Lung (tissue), 12 donors: ENCODE measurements around the gene KIF18B. TPM values are rescaled to one million over a fixed set of nuclear protein-coding genes. Genes with fewer than 3 reads are reported as not detected.

ENCODE experiments used
- ATAC-seq: fragments of 200-7000 bp; cut with Tn5 transposase; one replicate; pipeline ENCODE4 v1.9.1; 2020; ENCODE audit warnings: moderate number of reproducible peaks; ENCODE audit not compliant: insufficient read depth, low FRiP score
- DNase-seq, 3 donors: peaks; one replicate each; pipeline ENCODE4 v3.0.0-alpha.2; 2013 to 2017
- H3K27ac ChIP-seq, 2 donors: one replicate each; pipeline ENCODE4 v1.5.1; 2013; ENCODE audit warnings: mild to moderate bottlenecking in 2 of 2, moderate library complexity in 2 of 2, control low read depth in 1 of 2, inconsistent platforms in 1 of 2, low read depth in 1 of 2, low read length in 1 of 2
- H3K27me3 ChIP-seq, 3 donors: one replicate each; pipeline ENCODE4 v1.5.1; 2013; ENCODE audit warnings: low read length in 2 of 3; ENCODE audit not compliant: control insufficient read depth in 3 of 3, insufficient read depth in 3 of 3
- H3K36me3 ChIP-seq, 4 donors: one replicate each; pipeline ENCODE4 v1.5.1; 2013; ENCODE audit warnings: low read length in 4 of 4, mild to moderate bottlenecking in 1 of 4, moderate library complexity in 1 of 4; ENCODE audit not compliant: control insufficient read depth in 4 of 4, insufficient read depth in 4 of 4
- H3K4me1 ChIP-seq, 5 donors: one replicate each; pipeline ENCODE4 v1.5.1; 2013; ENCODE audit warnings: low read length in 5 of 5, mild to moderate bottlenecking in 2 of 5, moderate library complexity in 1 of 5; ENCODE audit not compliant: control insufficient read depth in 5 of 5, insufficient read depth in 5 of 5
- H3K4me3 ChIP-seq: one replicate; pipeline ENCODE4 v1.5.1; 2013; ENCODE audit warnings: mild to moderate bottlenecking, control low read depth, moderate library complexity
- H3K9ac ChIP-seq, 2 donors: one replicate each; pipeline ENCODE4 v1.5.1; 2013; ENCODE audit warnings: low read length in 2 of 2, control low read depth in 1 of 2; ENCODE audit not compliant: insufficient read depth in 1 of 2
- H3K9me3 ChIP-seq, 4 donors: one replicate each; pipeline ENCODE4 v1.5.1; 2013; ENCODE audit warnings: low read length in 3 of 4, mild to moderate bottlenecking in 1 of 4, moderate library complexity in 1 of 4; ENCODE audit not compliant: control insufficient read depth in 4 of 4, insufficient read depth in 3 of 4
- WGBS, 2 donors: extraction: QIAGEN DNeasy Blood & Tissue Kit; methylation state at CpG; one replicate each; pipeline ENCODE4 v1.1.7; 2013; 5-methylcytosine and 5-hydroxymethylcytosine counted together
- polyA plus RNA-seq, 2 donors: library from polyadenylated mRNA; stranded (reverse); fragments of 200-250 nt; gene quantifications; one replicate each; pipeline ENCODE4 v1.2.1, GENCODE V29; 2013
- total RNA-seq, 2 donors: library from RNA; depleted of rRNA in 1 of 2; stranded (reverse); fragments of >200 nt in 1 of 2; gene quantifications; one replicate each; pipeline ENCODE4 v1.2.1, GENCODE V29; 2014 to 2021
- TF ChIP-seq, protein P1 (sequence below): IDR thresholded peaks from 2 replicates; pipeline ENCODE4 v1.5.1; 2012; ENCODE audit warnings: mild to moderate bottlenecking; ENCODE audit errors: control extremely low read depth, extremely low read depth
- donor health status: control.
- donor health status: control.
- donor health status: Bipolar disorder and iron deficiency.
- donor health status: healthy.
- donor health status: DM: yes; HTN: yes; CAD: no.

KIF18B gene
- total and polyA plus RNA-seq, 4 donors: 0.70 to 1.4 (median 0.83) TPM

DNA sequence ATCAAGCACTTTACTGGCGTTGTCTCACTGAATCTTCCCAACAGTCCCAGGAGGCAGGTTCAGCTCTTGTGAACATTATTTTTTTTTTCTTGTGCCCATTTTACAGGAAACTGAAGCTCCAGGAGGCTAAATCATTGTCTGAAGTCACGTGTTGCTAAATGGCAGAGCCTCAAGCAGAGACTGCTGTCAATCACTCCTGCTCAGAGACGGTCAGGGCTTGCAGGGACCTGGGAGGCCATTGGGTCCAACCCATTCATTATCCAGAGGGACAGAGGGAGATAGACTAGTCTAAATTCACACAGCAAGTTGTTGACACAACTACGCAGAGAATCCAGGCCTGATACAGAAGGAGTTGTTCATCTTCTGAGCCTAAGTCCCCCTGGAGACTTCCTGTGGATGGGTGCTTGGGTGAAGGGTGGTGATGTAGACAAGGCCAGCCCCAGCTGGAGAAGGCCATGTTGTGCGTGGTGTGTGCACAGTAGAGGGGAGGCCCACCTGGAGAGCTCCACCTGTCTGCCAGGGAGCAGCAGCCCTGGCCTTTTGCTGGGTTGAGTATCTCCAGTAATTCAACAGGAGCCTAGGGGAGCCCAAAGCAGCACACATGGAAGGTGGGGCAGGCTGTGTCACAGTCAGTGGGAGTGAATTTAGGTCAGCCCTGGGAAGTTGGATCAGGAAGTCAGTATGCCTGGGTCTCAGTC, 44.8 kb upstream of the KIF18B start:
- no peak overlapping the region for H3K27ac ChIP-seq
- H3K36me3 ChIP-seq: no peaks in the 10 kb centered on the region
- ATAC-seq (no peak), DNase-seq (no peak)
- 87 to 90% methylated on average over 5 of the region's 5 CpGs for WGBS, 2 donors
- peaks cover 0 to 10% (median under 1%) of the 10 kb centered on the region in 5 donors for H3K4me1 ChIP-seq
- peaks cover 0 to 16% (median 0%) of the 10 kb centered on the region in 3 donors for H3K27me3 ChIP-seq
- peaks cover 0 to 2% (median 0%) of the 10 kb centered on the region in 4 donors for H3K9me3 ChIP-seq
- no peak overlapping the region for H3K4me3 ChIP-seq
- H3K9ac ChIP-seq: no peak overlapping the region
- TF ChIP-seq, protein P1, sequence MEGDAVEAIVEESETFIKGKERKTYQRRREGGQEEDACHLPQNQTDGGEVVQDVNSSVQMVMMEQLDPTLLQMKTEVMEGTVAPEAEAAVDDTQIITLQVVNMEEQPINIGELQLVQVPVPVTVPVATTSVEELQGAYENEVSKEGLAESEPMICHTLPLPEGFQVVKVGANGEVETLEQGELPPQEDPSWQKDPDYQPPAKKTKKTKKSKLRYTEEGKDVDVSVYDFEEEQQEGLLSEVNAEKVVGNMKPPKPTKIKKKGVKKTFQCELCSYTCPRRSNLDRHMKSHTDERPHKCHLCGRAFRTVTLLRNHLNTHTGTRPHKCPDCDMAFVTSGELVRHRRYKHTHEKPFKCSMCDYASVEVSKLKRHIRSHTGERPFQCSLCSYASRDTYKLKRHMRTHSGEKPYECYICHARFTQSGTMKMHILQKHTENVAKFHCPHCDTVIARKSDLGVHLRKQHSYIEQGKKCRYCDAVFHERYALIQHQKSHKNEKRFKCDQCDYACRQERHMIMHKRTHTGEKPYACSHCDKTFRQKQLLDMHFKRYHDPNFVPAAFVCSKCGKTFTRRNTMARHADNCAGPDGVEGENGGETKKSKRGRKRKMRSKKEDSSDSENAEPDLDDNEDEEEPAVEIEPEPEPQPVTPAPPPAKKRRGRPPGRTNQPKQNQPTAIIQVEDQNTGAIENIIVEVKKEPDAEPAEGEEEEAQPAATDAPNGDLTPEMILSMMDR: no peak

DNA sequence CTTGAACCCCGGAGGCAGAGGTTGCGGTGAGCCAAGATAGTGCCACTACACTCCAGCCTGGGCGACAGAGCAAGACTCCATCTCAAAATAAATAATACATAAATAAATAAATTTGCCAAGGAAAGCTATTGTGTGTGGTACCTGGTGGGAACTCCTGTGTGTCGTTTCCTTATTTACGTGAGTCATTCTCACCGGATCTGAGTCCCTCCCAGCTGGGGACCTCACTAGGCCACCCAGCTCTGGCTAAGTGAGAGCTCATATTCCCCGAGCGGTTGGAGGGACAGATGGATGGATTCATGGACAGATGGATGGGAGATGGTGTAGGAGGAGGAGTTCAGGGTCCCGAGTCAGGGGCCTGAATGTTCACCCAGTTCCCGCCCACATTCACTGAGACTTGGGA, 43.4 kb upstream of the KIF18B start:
- no peaks in the 10 kb centered on the region for H3K36me3 ChIP-seq
- WGBS, 2 donors: 75 to 80% methylated on average over 10 of the region's 10 CpGs
- no peak overlapping the region for H3K27ac ChIP-seq
- DNase-seq (no peak), ATAC-seq (no peak)
- no peak overlapping the region for H3K4me3 ChIP-seq
- H3K4me1 ChIP-seq: peaks cover 0 to 12% (median 2%) of the 10 kb centered on the region in 5 donors
- H3K27me3 ChIP-seq: peaks cover 0 to 20% (median 0%) of the 10 kb centered on the region in 3 donors
- H3K9ac ChIP-seq: no peak overlapping the region
- H3K9me3 ChIP-seq: peaks cover 0 to 2% (median 0%) of the 10 kb centered on the region in 4 donors
- TF ChIP-seq, protein P1: no peak

- H3K36me3 ChIP-seq: no peaks in the 10 kb centered on the region
- peaks cover 0 to 20% (median 0%) of the 10 kb centered on the region in 3 donors for H3K27me3 ChIP-seq
- H3K9ac ChIP-seq: no peak overlapping the region
- ATAC-seq (no peak), DNase-seq (no peak)
- no peak overlapping the region for H3K4me3 ChIP-seq
- TF ChIP-seq, protein P1: no peak
- H3K27ac ChIP-seq: no peak overlapping the region
- H3K9me3 ChIP-seq: peaks cover 0 to 2% (median 0%) of the 10 kb centered on the region in 4 donors
- peaks cover 0 to 6% (median 2%) of the 10 kb centered on the region in 5 donors for H3K4me1 ChIP-seq
- WGBS, 2 donors: 84 to 88% methylated on average over 17 of the region's 17 CpGs
Measured at GRCh38 chr17:44989552-44990138, 42.1 kb upstream of the KIF18B start.
